ENCODE measurements around the gene ATP8B3. TPM values are rescaled to one million over a fixed set of nuclear protein-coding genes. Genes with fewer than 3 reads are reported as not detected.

Gene ATP8B3
- total and polyA plus RNA-seq, 2 of the 13 experiments (the other 11 are each of a cell fraction or from before 2014, with no cell fraction given): 2.6 to 5.9 TPM

DNA sequence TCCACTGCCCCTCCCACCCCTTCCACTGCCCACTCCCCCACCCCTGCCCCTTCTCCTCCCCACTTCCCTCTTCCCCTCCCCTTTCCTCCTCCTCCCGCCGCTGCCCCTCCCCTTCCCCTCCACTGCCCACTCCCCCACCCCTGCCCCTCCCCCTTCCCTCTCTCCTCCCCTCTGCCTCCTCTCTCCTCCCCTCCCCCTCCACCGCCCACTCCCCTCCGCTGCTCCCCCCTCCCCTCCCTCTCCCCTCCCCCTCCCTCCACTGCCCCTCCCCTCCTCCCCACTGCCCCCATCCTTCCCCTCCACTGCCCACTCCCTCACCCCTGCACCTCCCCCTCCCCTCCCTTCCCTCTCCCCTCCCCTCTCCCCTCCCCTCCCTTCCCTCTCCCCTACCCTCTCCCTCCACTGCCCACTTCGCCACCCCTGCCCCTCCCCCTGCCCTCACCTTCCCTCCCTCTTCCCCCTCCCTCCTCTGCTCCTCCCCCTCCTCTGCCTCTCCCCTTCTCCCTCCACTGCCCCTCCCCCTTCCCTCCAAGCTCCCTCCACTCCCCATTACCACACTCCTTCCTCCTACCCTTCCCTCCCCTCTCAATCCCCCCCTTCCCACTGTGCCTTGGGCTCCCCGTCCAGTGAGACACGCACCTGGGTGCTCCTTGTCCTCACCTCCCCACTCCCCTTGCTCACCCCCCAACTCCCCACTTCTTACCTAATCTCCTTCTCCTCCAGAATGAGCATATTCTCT, 21.9 kb downstream of the ATP8B3 start:
- H2AFZ ChIP-seq (ENCODE audit: low read length): no peak overlapping the region
- no peaks in the 10 kb centered on the region for H4K20me1 ChIP-seq (ENCODE audit: insufficient read depth, low read length)
- peak overlapping the region in 2 of 3 experiments; percentile 37 to 64; a peak in 3 of 6 replicates for H3K4me3 ChIP-seq (replicated peaks in 1 of 3; ENCODE audit: insufficient read depth in 1 of 3, low read depth in 2 of 3, low read length in 3 of 3)
- H3K27me3 ChIP-seq (ENCODE audit: control insufficient read depth in 1 of 2, insufficient read depth in 2 of 2, low read length in 2 of 2): peaks cover 0 to 8% of the 10 kb centered on the region in 2 experiments; a peak in 3 of 5 replicates
- H3K36me3 ChIP-seq (replicated peaks in 1 of 2; ENCODE audit: control insufficient read depth in 1 of 2, insufficient read depth in 2 of 2, low read length in 2 of 2): no peaks in the 10 kb centered on the region
- no TSS peak for BruUV-seq (replicated peaks)
- 19% methylated on average over 7 of the region's 7 CpGs for WGBS (ENCODE audit: low lambda C conversion rate)
- peak overlapping the region; percentile 23; the same call in 1 of the 2 replicates for H3K4me2 ChIP-seq (ENCODE audit: low read depth, low read length)
- in situ Hi-C loops (cut with HindIII; ENCODE audit: extremely low pct_ligation_motif_present, low pct_unique_long_range_greater_than_20kb): no loop called here
- no peak overlapping the region for H3K27ac ChIP-seq (ENCODE audit: extremely low read length, insufficient read depth, low read length)
- no peaks in the 10 kb centered on the region for H3K9me3 ChIP-seq (ENCODE audit: low read length)
- TF ChIP-seq, protein P1, sequence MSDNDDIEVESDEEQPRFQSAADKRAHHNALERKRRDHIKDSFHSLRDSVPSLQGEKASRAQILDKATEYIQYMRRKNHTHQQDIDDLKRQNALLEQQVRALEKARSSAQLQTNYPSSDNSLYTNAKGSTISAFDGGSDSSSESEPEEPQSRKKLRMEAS (IDR thresholded peaks at IDR 0.05): no peak
- TF ChIP-seq ZNF33B (CRISPR knock-in tag; IDR thresholded peaks at IDR 0.05) (no peak), ZNF841 (CRISPR knock-in tag; IDR thresholded peaks at IDR 0.05; ENCODE audit: borderline replicate concordance) (no peak), ZNF530 (CRISPR knock-in tag; IDR thresholded peaks at IDR 0.05; ENCODE audit: low read depth) (no peak), ZNF205 (CRISPR knock-in tag; IDR thresholded peaks at IDR 0.05) (no peak), TEAD2 (CRISPR knock-in tag; IDR thresholded peaks at IDR 0.05) (no peak), ZNF781 (CRISPR knock-in tag; IDR thresholded peaks at IDR 0.05; ENCODE audit: borderline replicate concordance, not compliant biosample characterization) (no peak), POLR2AphosphoS5 (IDR thresholded peaks at IDR 0.05; ENCODE audit: low read depth, low read length) (no peak)
- TF ChIP-seq, protein P2, sequence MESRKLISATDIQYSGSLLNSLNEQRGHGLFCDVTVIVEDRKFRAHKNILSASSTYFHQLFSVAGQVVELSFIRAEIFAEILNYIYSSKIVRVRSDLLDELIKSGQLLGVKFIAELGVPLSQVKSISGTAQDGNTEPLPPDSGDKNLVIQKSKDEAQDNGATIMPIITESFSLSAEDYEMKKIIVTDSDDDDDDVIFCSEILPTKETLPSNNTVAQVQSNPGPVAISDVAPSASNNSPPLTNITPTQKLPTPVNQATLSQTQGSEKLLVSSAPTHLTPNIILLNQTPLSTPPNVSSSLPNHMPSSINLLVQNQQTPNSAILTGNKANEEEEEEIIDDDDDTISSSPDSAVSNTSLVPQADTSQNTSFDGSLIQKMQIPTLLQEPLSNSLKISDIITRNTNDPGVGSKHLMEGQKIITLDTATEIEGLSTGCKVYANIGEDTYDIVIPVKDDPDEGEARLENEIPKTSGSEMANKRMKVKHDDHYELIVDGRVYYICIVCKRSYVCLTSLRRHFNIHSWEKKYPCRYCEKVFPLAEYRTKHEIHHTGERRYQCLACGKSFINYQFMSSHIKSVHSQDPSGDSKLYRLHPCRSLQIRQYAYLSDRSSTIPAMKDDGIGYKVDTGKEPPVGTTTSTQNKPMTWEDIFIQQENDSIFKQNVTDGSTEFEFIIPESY (CRISPR knock-in tag; IDR thresholded peaks at IDR 0.05): no peak
- H3K79me2 ChIP-seq (ENCODE audit: insufficient read depth, low read length): no peaks in the 10 kb centered on the region
- no peaks in the 10 kb centered on the region for H3K4me1 ChIP-seq (ENCODE audit: insufficient read depth, low read length)
- CTCF ChIA-PET (ENCODE audit: low intra/inter-chr PET ratio, low total read pairs): interaction anchor here (0.7 kb wide), 1 partner anchor 8 kb away, joined by 3 read pairs; no protein-coding TSS in a partner anchor
- POLR2A ChIA-PET: interaction anchor here (0.6 kb wide), 1 partner anchor 302 kb away, joined by 4 read pairs; no protein-coding TSS in a partner anchor
- no peak for FAIRE-seq
- no peak overlapping the region for H3K9ac ChIP-seq (ENCODE audit: insufficient read depth, low read depth, low read length)
- no peak for DNase-seq (ENCODE audit: low spot score)
- intact Hi-C loops (cut with micrococcal nuclease; ENCODE audit: unreplicated experiment): loop anchor here (2.0 kb wide), 1 partner anchor 23 kb away; the partner anchor contains the start of gene ATP8B3
- no peak for ATAC-seq
